Measurements from ENCODE around the gene JMJD1C.

The JMJD1C gene

GRCh38 chr10:63337455-63338251, 128.1 kb downstream of the JMJD1C start:
- Histone ChIP-seq H3K27ac (ENCODE audit: low read length) (no peak overlapping the region), H3K4me1 (ENCODE audit: low read length) (0 out of 2 replicates have a peak, but pooled peaks cover 5% of the 10 kb centered on the region), H3K9ac (ENCODE audit: low read length) (no peak overlapping the region), H4K20me1 (ENCODE audit: insufficient read depth, low read length) (no peaks in the 10 kb centered on the region), H2AFZ (ENCODE audit: low read length) (no peak overlapping the region), H3K36me3 (replicated peaks; ENCODE audit: insufficient read depth, low read length) (no peaks in the 10 kb centered on the region), H3K9me3 (replicated peaks; ENCODE audit: insufficient read depth, low read length) (no peaks in the 10 kb centered on the region), H3F3A (ENCODE audit: insufficient read depth, low read length) (no peaks in the 10 kb centered on the region), H3K79me2 (ENCODE audit: low read length) (peaks cover 10% of the 10 kb centered on the region; the same call in 1 of the 2 replicates), H3K9me2 (replicated peaks; ENCODE audit: insufficient read depth, low read length) (no peaks in the 10 kb centered on the region), H3K4me2 (ENCODE audit: low read depth, low read length) (no peak overlapping the region), H3K27me3 (replicated peaks; ENCODE audit: insufficient read depth, low read length) (no peaks in the 10 kb centered on the region), H3K4me3 (ENCODE audit: low read length) (no peak overlapping the region)
- no peak for TF ChIP-seq EZH2 (optimal IDR thresholded peaks at IDR 0.05; ENCODE audit: low read depth, low read length)
- TF ChIP-seq CTCF (IDR thresholded peaks at IDR 0.05; ENCODE audit: low read length) = no peak
- TF ChIP-seq EZH2phosphoT487 (IDR thresholded peaks at IDR 0.05; ENCODE audit: low read length) = no peak
- no peak for DNase-seq

DNA sequence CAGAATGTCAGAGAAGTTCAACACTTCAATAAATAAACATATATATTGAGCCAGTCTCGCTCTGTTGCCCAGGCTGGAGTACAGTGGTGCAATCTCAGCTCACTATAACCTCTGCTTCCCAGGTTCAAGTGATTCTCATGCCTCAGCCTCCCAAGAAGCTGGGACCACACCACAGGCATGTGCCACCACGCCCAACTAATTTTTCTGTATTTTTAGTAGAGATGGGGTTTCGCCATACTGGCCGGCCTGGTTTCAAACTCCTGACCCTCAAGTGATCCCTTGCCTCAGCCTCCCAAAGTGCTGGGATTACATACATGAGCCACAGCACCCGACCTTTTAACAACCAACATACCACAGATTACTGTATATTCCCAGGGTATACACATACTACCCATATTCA, 134.2 kb downstream of the JMJD1C start:
- Histone ChIP-seq H4K20me1 (ENCODE audit: insufficient read depth, low read length) (no peaks in the 10 kb centered on the region), H2AFZ (ENCODE audit: low read length) (no peak overlapping the region), H3F3A (ENCODE audit: insufficient read depth, low read length) (no peaks in the 10 kb centered on the region), H3K27ac (ENCODE audit: low read length) (no peak overlapping the region), H3K4me3 (ENCODE audit: low read length) (no peak overlapping the region), H3K4me2 (ENCODE audit: low read depth, low read length) (no peak overlapping the region), H3K9ac (ENCODE audit: low read length) (no peak overlapping the region), H3K36me3 (replicated peaks; ENCODE audit: insufficient read depth, low read length) (no peaks in the 10 kb centered on the region), H3K4me1 (ENCODE audit: low read length) (no peaks in the 10 kb centered on the region), H3K27me3 (replicated peaks; ENCODE audit: insufficient read depth, low read length) (no peaks in the 10 kb centered on the region), H3K9me2 (replicated peaks; ENCODE audit: insufficient read depth, low read length) (no peaks in the 10 kb centered on the region), H3K9me3 (replicated peaks; ENCODE audit: insufficient read depth, low read length) (no peaks in the 10 kb centered on the region), H3K79me2 (ENCODE audit: low read length) (no peaks in the 10 kb centered on the region; the same call in 1 of the 2 replicates)
- TF ChIP-seq EZH2phosphoT487 (IDR thresholded peaks at IDR 0.05; ENCODE audit: low read length) (no peak), CTCF (IDR thresholded peaks at IDR 0.05; ENCODE audit: low read length) (no peak)
- no peak for DNase-seq

GRCh38 chr10:63324495-63324854, 141.3 kb downstream of the JMJD1C start:
- Histone ChIP-seq H3K27me3 (replicated peaks; ENCODE audit: insufficient read depth, low read length) (no peaks in the 10 kb centered on the region), H4K20me1 (ENCODE audit: insufficient read depth, low read length) (no peaks in the 10 kb centered on the region), H3K79me2 (ENCODE audit: low read length) (no peaks in the 10 kb centered on the region; the same call in 1 of the 2 replicates), H3K36me3 (replicated peaks; ENCODE audit: insufficient read depth, low read length) (no peaks in the 10 kb centered on the region), H3K4me1 (ENCODE audit: low read length) (no peaks in the 10 kb centered on the region), H3K9me3 (replicated peaks; ENCODE audit: insufficient read depth, low read length) (no peaks in the 10 kb centered on the region), H2AFZ (ENCODE audit: low read length) (no peak overlapping the region), H3K27ac (ENCODE audit: low read length) (no peak overlapping the region), H3K9me2 (replicated peaks; ENCODE audit: insufficient read depth, low read length) (no peaks in the 10 kb centered on the region), H3K4me2 (ENCODE audit: low read depth, low read length) (no peak overlapping the region), H3K9ac (ENCODE audit: low read length) (no peak overlapping the region), H3F3A (ENCODE audit: insufficient read depth, low read length) (no peaks in the 10 kb centered on the region), H3K4me3 (ENCODE audit: low read length) (no peak overlapping the region)
- no peak for TF ChIP-seq EZH2phosphoT487 (IDR thresholded peaks at IDR 0.05; ENCODE audit: low read length)
- TF ChIP-seq CTCF (IDR thresholded peaks at IDR 0.05; ENCODE audit: low read length) = no peak
- no peak for TF ChIP-seq EZH2 (optimal IDR thresholded peaks at IDR 0.05; ENCODE audit: low read depth, low read length)
- no peak for DNase-seq

Measured in MM.1S (cell line).